ENCODE measurements around the gene TMEM132A. TPM values are rescaled to one million over a fixed set of nuclear protein-coding genes. Genes with fewer than 3 reads are reported as not detected.

The TMEM132A gene
- total RNA-seq, 4 donors from 2014 or later, result 7.5 to 9.6 (median 8.0) TPM

DNA sequence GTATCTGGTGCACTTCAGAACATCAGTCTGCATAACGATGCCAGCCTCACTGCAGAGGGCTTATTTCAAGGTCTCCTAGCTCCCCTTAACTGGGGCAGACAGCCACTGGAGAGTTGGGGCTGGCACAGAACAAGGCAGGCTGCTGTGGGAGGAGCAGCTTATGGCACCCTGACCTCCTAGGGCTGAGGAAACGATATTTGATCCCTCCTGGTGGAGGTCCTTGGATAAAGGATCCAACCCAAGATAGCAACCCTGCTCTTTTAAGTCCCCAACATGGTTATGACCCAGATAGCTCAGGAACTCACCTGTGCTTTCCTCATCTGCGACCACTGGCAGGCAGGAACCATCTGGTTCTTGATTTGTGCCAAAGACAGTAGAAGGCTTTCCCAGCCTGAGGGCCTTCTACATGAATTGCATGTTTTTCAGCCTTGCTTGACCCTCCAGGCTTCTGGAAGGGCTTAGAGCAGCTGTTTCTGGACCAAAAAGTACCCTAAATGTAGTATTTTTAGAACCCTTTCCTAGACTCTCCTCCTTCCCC lies 7.5 kb upstream of the TMEM132A start:
- Histone ChIP-seq H3K27me3 (no peaks in the 10 kb centered on the region), H3K4me1 (peaks cover 65% of the 10 kb centered on the region)
- 60% methylated on average over 3 of the region's 3 CpGs for WGBS

DNA sequence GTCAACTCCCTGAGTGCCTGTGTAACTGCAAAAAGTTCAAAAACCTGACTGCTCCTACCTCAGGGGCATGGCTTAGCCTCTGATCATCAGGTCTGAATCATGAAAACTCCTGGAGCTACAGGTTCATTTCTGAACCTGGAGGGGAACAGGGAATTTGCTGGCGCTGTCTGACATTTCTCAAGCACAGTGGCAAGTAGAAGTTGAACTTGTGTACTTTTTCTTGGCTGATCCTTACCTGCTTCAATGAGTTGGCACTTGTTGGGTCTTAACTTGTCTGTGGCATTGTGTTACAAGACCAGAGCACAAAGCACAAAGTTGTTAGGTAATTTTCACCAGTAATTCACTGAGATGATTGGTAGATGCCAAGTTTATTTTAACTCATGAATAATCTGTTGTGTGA lies 7.0 kb upstream of the TMEM132A start:
- Histone ChIP-seq H3K27ac (peak overlapping the region; percentile 11), H3K4me1 (peaks cover 65% of the 10 kb centered on the region), H3K4me3 (no peak overlapping the region), H3K27me3 (no peaks in the 10 kb centered on the region), H3K36me3 (peaks cover 28% of the 10 kb centered on the region), H3K9me3 (no peaks in the 10 kb centered on the region)
- no peak for DNase-seq (ENCODE audit: low spot score in 2 of 2)
- no peak for TF ChIP-seq POLR2AphosphoS5 (IDR thresholded peaks at IDR 0.05)
- TF ChIP-seq, protein P1, sequence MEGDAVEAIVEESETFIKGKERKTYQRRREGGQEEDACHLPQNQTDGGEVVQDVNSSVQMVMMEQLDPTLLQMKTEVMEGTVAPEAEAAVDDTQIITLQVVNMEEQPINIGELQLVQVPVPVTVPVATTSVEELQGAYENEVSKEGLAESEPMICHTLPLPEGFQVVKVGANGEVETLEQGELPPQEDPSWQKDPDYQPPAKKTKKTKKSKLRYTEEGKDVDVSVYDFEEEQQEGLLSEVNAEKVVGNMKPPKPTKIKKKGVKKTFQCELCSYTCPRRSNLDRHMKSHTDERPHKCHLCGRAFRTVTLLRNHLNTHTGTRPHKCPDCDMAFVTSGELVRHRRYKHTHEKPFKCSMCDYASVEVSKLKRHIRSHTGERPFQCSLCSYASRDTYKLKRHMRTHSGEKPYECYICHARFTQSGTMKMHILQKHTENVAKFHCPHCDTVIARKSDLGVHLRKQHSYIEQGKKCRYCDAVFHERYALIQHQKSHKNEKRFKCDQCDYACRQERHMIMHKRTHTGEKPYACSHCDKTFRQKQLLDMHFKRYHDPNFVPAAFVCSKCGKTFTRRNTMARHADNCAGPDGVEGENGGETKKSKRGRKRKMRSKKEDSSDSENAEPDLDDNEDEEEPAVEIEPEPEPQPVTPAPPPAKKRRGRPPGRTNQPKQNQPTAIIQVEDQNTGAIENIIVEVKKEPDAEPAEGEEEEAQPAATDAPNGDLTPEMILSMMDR (IDR thresholded peaks at IDR 0.05), result no peak
- TF ChIP-seq EP300 (IDR thresholded peaks at IDR 0.05), result no peak
- TF ChIP-seq POLR2A (IDR thresholded peaks at IDR 0.05), result no peak
- 75% methylated on average over 1 of the region's 1 CpG for WGBS

More for the DNA sequence above, 7.5 kb upstream of the TMEM132A start:
- no peak overlapping the region for H3K4me3 ChIP-seq
- no peak for TF ChIP-seq POLR2AphosphoS5 (IDR thresholded peaks at IDR 0.05)
- TF ChIP-seq, protein P1 (IDR thresholded peaks at IDR 0.05), result no peak
- TF ChIP-seq POLR2A (IDR thresholded peaks at IDR 0.05), result no peak
- no peak for TF ChIP-seq EP300 (IDR thresholded peaks at IDR 0.05)
- H3K27ac ChIP-seq, result peak overlapping the region; percentile 11
- H3K9me3 ChIP-seq, result no peaks in the 10 kb centered on the region
- DNase-seq (ENCODE audit: low spot score in 2 of 2), result no peak
- H3K36me3 ChIP-seq, result peaks cover 22% of the 10 kb centered on the region

DNA sequence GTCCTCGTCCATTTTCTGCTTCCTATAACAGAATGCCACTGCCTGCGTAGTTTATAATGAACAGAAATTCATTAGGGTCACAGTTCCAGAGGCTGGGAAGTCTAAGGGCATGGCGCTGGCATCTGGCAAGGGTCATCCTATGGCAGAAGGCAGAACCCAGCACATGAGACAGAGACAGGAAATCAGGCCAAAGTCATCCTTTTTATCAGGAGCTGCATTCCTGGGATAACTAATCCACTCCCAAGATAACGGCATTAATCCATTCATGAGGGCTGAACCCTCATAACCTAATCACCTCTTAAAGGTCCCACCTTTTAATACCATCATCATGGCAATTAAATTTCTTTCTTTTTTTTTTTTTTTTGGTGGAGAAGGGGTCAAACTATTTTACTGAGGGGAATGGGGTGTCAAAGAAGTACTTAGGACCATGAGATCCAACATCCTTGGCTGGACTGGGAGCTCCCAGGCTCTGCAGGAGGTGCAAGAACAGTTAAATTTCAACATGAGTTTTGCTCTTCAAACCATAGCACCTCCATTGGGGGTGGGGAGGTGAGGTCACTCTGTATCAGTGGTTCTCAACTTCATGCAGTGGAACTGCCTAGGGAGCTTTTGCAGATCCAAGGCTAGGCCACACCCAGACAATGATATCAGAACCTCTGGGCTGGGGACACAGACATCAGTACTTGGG lies 5.9 kb upstream of the TMEM132A start:
- Histone ChIP-seq H3K27me3 (no peaks in the 10 kb centered on the region), H3K4me3 (no peak overlapping the region), H3K27ac (no peak overlapping the region), H3K9me3 (no peaks in the 10 kb centered on the region), H3K36me3 (peaks cover 35% of the 10 kb centered on the region), H3K4me1 (peaks cover 59% of the 10 kb centered on the region)
- TF ChIP-seq POLR2AphosphoS5 (IDR thresholded peaks at IDR 0.05) (no peak), EP300 (IDR thresholded peaks at IDR 0.05) (no peak), POLR2A (IDR thresholded peaks at IDR 0.05) (no peak)
- TF ChIP-seq, protein P1 (IDR thresholded peaks at IDR 0.05), result no peak
- 91% methylated on average over 4 of the region's 4 CpGs for WGBS
- peak in 1 of 2 donors; percentile 37 for DNase-seq (ENCODE audit: low spot score in 2 of 2)

DNA sequence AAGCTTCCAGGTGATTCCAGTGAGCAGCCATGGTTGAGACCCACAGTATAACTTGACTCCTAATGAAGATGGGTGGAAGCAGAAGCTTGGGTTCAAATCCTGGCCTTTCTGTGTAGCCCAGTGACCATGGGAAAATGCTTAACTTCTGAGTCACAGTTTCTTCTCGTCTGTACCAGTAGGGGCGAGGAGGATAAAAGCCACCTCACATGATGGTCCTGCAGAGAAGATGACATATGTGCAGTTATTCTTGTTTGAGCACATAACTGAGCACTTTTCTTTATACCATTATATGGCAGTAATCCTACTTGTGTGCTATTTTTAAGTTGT lies 5.4 kb upstream of the TMEM132A start:
- DNase-seq (ENCODE audit: low spot score in 2 of 2), result no peak
- TF ChIP-seq POLR2AphosphoS5 (IDR thresholded peaks at IDR 0.05), result no peak
- TF ChIP-seq POLR2A (IDR thresholded peaks at IDR 0.05), result no peak
- no peak for TF ChIP-seq EP300 (IDR thresholded peaks at IDR 0.05)
- TF ChIP-seq, protein P1 (IDR thresholded peaks at IDR 0.05), result no peak
- no peak overlapping the region for H3K27ac ChIP-seq
- peaks cover 35% of the 10 kb centered on the region for H3K36me3 ChIP-seq
- H3K4me1 ChIP-seq, result peaks cover 60% of the 10 kb centered on the region
- WGBS, result 48% methylated on average over 2 of the region's 2 CpGs
- no peaks in the 10 kb centered on the region for H3K27me3 ChIP-seq
- H3K4me3 ChIP-seq, result no peak overlapping the region
- H3K9me3 ChIP-seq, result no peaks in the 10 kb centered on the region

DNA sequence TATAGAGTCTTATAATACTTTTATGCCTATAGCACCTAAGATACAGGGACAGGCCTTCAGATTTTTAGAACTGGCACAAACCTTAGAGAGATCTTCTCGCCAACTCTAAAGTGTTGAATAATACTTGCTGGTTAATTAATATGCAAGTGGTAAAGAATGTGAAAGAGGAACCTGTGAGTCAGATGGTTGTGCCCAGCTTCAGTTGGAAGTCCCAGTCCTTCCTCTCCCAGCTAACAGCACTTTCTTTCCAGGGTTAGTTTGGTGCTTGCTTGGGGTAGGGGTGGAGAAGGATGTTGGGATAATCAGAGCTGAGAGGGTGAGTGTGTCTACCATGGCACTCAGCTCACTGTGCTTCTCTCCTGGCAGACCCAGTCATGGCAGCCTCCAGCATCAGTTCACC lies 4.9 kb upstream of the TMEM132A start:
- peaks cover 64% of the 10 kb centered on the region for H3K4me1 ChIP-seq
- H3K4me3 ChIP-seq, result no peak overlapping the region
- DNase-seq (ENCODE audit: low spot score in 2 of 2), result no peak
- peaks cover 35% of the 10 kb centered on the region for H3K36me3 ChIP-seq
- H3K9me3 ChIP-seq, result no peaks in the 10 kb centered on the region
- no peak overlapping the region for H3K27ac ChIP-seq
- TF ChIP-seq EP300 (IDR thresholded peaks at IDR 0.05) (no peak), POLR2AphosphoS5 (IDR thresholded peaks at IDR 0.05) (no peak), POLR2A (IDR thresholded peaks at IDR 0.05) (no peak)
- TF ChIP-seq, protein P1 (IDR thresholded peaks at IDR 0.05), result no peak
- no peaks in the 10 kb centered on the region for H3K27me3 ChIP-seq
- WGBS, result 59% methylated on average over 1 of the region's 1 CpG

All from suprapubic skin (tissue), 4 donors.